HG03457 (cell line): ENCODE measurements around the gene DNAL1.

Experiments used
- ATAC-seq: cut with Tn5 transposase; IDR thresholded peaks from one replicate; pipeline ENCODE4 v1.9.1; 2021; ENCODE audit warnings: moderate number of reproducible peaks; ENCODE audit not compliant: unreplicated experiment

Gene DNAL1

GRCh38 chr14:73741876-73742519 lies 97.2 kb downstream of the DNAL1 start:
- no peak for ATAC-seq

DNA sequence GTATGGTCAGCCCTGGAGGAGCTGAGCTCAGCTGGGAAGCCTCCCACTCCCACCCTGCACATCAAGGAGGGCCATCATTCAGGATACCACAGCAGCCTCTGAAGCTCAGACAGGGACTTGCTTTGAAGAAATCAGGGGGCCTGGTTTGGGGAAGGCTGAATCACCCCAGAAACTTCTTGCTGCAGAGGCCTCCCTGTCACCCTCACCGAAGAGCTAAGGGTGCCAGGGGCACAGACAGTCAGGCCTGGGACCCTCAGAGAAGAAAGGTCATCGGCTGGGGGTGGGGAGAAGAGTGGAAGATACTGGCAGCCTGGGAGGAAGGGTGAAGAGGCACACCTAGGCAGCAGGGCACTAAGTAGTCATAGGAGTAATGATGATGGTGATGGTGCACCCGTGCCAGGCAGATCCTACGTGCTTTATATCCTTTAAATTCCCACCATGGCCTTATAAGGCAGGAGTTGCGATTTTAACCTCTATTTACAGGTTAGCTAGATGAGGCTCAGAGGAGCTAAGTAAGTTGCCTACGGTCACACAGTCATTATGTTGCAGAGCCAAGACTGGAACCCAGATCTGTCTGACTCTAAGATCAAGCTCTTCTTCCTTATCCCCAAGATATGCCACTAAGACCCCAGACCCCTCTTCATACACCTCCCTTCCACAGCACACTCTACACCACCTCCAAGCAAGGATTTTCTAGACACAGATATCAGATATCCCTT lies 97.9 kb downstream of the DNAL1 start:
- no peak for ATAC-seq

GRCh38 chr14:73743431-73743931 lies 98.7 kb downstream of the DNAL1 start:
- no peak for ATAC-seq

- no peak for ATAC-seq
These were observed 99.5 kb downstream of the DNAL1 start for GRCh38 chr14:73744175-73744867.

DNA sequence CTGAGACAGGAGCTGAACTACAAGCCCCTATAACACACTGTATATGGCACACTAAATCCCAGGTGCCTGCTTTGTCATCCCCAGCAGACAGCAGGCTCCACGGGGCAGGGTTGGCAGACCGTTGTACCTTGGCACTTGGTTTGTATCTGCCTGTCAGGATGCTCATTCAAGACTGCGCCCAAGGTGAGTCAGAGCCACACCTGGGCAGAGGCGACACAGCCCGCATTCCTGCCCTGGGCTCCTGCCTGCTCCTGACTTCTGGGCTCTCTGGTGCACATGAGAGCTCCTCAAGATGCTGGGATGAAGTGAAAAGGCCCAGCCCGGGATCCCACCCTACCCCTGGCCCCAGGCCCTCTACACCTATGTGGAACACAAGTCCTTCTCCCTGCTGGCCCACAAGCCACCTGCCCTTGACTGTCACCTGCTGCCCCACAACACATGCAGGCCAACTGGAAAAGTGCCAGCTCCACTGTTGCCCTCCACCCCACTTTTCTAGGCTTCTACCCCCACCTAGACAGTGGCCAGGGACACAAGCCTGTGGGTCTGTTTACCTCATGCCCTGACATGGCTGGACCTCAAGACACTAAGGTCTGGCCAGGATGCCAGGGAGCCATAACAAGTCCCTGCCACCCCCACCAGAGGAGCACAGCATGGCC lies 100.2 kb downstream of the DNAL1 start:
- ATAC-seq = no peak

- ATAC-seq = no peak
These were observed 101.1 kb downstream of the DNAL1 start for GRCh38 chr14:73745571-73746519.

DNA sequence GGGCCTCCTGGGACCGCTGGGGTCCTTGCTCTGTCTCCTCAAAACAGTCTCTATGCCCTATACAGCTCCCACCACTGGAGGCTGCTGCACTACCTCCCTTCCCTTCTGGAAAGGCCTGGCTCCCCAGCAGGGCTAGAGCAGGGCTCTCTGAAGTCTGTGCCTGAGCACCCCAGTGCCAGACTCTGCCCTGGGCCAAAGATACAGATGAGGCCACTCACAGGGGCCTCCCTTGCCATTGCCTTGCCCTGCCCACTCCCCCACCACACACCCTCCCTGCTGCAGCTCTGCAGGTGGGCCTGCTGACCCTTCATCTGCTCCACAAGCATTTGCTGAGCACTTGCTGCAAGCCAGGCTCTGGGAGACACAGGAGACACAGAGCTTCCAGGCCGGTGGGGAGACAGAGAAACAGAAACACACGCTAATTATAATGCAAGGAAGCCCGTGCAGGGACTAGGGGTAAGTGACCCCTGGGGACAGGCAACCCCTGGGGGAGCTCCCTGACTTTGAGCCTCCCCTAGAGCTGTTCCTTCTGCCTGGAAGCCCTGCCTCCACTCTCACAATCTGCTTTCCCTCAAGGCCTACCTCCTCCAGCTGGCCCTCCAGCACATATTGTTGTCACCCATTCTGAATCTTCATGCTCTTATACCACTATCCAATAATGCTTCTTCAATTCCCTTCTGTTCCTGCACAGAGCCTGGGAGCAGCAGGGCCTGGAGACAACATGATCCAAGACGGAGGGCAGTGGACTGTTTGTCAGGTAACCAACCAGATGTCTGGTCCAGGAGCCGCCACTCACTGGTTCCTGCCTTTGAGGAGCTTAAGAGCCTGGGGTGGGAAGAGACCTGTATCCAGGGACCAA lies 102.0 kb downstream of the DNAL1 start:
- ATAC-seq = no peak

GRCh38 chr14:73747379-73748211 lies 102.8 kb downstream of the DNAL1 start:
- no peak for ATAC-seq

GRCh38 chr14:73748858-73749357 lies 104.1 kb downstream of the DNAL1 start:
- no peak for ATAC-seq

GRCh38 chr14:73749706-73750530 lies 105.1 kb downstream of the DNAL1 start:
- no peak for ATAC-seq

- no peak for ATAC-seq
These were observed 105.7 kb downstream of the DNAL1 start for GRCh38 chr14:73750531-73750901.

GRCh38 chr14:73751157-73751691 lies 106.4 kb downstream of the DNAL1 start:
- ATAC-seq = no peak

- no peak for ATAC-seq
These were observed 107.7 kb downstream of the DNAL1 start for GRCh38 chr14:73752297-73752992.
